NCI-H128 (cell line): ENCODE data around the gene SALL4.
"Not testable (repeated sequence)": the region's sequence is repeated elsewhere in the genome, so short reads cannot be mapped to it uniquely, and the experiment has no call there.

Experiments used
- DNase-seq: peaks from one replicate; lab custom pipeline; 2025; ENCODE audit not compliant: unreplicated experiment; lab: John Stamatoyannopoulos, UW

Gene SALL4

GRCh38 chr20:51767867-51768758, 34.2 kb downstream of the SALL4 start, which contains the start of gene ATP9A:
Gene ATP9A, minus strand, starts transcription at chr20:51768390. Its CDS starts 21 bp downstream, at chr20:51768369.
- no peak for DNase-seq

- peak; percentile 92 for DNase-seq
Measured at GRCh38 chr20:51766994-51767866, 35.1 kb downstream of the SALL4 start.

- DNase-seq: not testable (repeated sequence)
Measured at GRCh38 chr20:51765381-51765780, 36.9 kb downstream of the SALL4 start.

GRCh38 chr20:51763965-51764602, 38.2 kb downstream of the SALL4 start:
- no peak for DNase-seq

GRCh38 chr20:51760905-51761546, 41.3 kb downstream of the SALL4 start:
- no peak for DNase-seq

- DNase-seq: no peak
Measured at GRCh38 chr20:51759769-51760510, 42.4 kb downstream of the SALL4 start.

GRCh38 chr20:51758978-51759544, 43.3 kb downstream of the SALL4 start:
- DNase-seq: no peak

GRCh38 chr20:51757226-51757625, 45.1 kb downstream of the SALL4 start:
- DNase-seq: no peak

- DNase-seq: no peak
Measured at GRCh38 chr20:51756653-51757052, 45.7 kb downstream of the SALL4 start.

- DNase-seq: not testable (repeated sequence)
Measured at GRCh38 chr20:51753220-51753619, 49.1 kb downstream of the SALL4 start.

GRCh38 chr20:51752343-51752951, 49.9 kb downstream of the SALL4 start:
- DNase-seq: no peak

- DNase-seq: no peak
Measured at GRCh38 chr20:51750770-51751388, 51.4 kb downstream of the SALL4 start.

GRCh38 chr20:51750037-51750769, 52.1 kb downstream of the SALL4 start:
- no peak for DNase-seq

GRCh38 chr20:51749674-51750036, 52.7 kb downstream of the SALL4 start:
- DNase-seq: no peak

GRCh38 chr20:51747182-51747911, 55.0 kb downstream of the SALL4 start:
- DNase-seq: no peak

- DNase-seq: no peak
Measured at GRCh38 chr20:51745804-51746203, 56.5 kb downstream of the SALL4 start.

GRCh38 chr20:51740838-51741237, 61.5 kb downstream of the SALL4 start:
- no peak for DNase-seq

GRCh38 chr20:51740308-51740707, 62.0 kb downstream of the SALL4 start:
- not testable (repeated sequence) for DNase-seq
